Stomach (tissue), 4 donors: ENCODE data around the gene LRP1B.

ENCODE experiments used
- POLR2AphosphoS5 ChIP-seq, 3 donors: sonication (generic); formaldehyde crosslinking; IDR thresholded peaks; one replicate each; pipeline ENCODE4 v1.6.1; 2016; ENCODE audit warnings: antibody characterized with exemption in 3 of 3
- TF ChIP-seq, protein P1 (sequence below), 7 experiments: fragments of 450-650 bp in 4 of 7; fragments of 200-600 bp in 3 of 7; sonication (generic) in 3 of 7; IDR thresholded peaks; one replicate each; pipeline ENCODE4 v1.5.1; 2016 to 2019; ENCODE audit warnings: antibody characterized with exemption in 7 of 7, control low read depth in 2 of 7, mild to moderate bottlenecking in 1 of 7

DNA sequence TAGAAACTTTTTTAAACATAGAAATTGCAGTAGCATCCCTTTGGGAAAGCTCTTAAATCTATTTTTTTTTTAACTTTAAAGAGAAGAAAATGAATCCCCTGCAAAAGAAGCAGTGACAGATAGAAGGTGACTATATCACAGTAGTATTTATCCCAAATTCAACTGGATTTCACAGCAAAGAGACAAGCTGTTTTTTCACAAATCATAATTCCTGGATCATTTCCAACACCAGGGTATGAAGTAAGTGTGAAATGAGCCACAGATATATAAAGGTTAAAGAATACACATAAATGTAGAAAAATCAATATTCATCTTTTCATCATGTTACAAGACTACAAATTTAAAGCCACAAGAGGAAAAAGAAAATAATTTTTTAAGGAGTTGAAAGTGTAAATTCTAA is 1945.7 kb downstream of the LRP1B start:
- no peak for TF ChIP-seq POLR2AphosphoS5 (IDR thresholded peaks at IDR 0.05)
- TF ChIP-seq, protein P1, sequence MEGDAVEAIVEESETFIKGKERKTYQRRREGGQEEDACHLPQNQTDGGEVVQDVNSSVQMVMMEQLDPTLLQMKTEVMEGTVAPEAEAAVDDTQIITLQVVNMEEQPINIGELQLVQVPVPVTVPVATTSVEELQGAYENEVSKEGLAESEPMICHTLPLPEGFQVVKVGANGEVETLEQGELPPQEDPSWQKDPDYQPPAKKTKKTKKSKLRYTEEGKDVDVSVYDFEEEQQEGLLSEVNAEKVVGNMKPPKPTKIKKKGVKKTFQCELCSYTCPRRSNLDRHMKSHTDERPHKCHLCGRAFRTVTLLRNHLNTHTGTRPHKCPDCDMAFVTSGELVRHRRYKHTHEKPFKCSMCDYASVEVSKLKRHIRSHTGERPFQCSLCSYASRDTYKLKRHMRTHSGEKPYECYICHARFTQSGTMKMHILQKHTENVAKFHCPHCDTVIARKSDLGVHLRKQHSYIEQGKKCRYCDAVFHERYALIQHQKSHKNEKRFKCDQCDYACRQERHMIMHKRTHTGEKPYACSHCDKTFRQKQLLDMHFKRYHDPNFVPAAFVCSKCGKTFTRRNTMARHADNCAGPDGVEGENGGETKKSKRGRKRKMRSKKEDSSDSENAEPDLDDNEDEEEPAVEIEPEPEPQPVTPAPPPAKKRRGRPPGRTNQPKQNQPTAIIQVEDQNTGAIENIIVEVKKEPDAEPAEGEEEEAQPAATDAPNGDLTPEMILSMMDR (IDR thresholded peaks at IDR 0.05), result no peak
